CD4-positive, alpha-beta T cell treated with Interleukin-6 for 4 hours (primary cell): ENCODE measurements around the gene ACAD10.
A peak's percentile ranks its signal among the peaks of the same experiment; 100 is the strongest.
"Not testable (repeated sequence)": the region's sequence is repeated elsewhere in the genome, so short reads cannot be mapped to it uniquely, and the experiment has no call there.

Source experiments
- DNase-seq: peaks from one replicate; pipeline ENCODE4 v3.0.0-alpha.2; 2020; ENCODE audit warnings: mixed read lengths

ACAD10 gene

DNA sequence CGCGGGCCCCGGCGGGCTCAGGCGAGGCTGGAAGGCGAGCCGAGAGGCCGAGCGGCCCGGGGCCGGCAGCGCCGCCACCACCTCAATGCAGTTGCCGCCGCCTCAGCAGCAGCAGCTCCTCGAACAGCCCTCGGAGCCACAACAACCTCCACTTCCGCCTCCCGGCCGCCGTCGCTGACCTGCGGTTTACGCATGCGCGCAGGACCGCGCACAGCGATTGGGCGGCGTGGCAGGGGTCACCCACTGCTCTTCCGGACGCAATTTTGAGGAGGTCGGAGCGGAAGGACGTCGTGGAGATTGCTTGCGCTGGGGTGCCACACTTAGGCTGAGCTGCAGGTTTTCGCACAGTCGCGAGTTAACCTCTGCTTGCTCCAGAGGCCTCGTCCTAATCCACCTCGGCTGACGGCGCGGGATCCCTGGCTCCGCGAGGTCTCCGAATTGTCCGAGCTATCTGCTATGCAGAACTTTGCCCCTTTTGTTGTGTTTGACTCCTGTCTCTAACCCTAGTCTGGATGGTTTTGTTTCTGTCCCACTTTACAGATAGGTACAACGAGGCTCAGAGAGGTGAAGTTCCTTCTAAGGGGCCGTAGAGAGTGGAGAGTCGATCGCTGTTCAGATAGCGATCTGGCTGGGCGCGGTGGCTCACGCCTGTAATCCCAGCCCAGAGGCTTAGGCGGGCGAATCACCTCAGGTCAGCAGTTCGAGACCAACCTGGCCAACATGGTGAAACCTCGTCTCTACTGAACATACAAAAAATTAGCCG is at the start of gene ACAD10, which contains the start of gene BRAP:
ACAD10 (plus strand) TSS at position 243 of the 763 bp plus-strand sequence. CDS start 6,657 bp downstream, outside the sequence.
BRAP (minus strand) TSS at position 146 of the 763 bp plus-strand sequence. CDS start 164 bp downstream, outside the sequence.
- DNase-seq: peak; percentile 95

DNA sequence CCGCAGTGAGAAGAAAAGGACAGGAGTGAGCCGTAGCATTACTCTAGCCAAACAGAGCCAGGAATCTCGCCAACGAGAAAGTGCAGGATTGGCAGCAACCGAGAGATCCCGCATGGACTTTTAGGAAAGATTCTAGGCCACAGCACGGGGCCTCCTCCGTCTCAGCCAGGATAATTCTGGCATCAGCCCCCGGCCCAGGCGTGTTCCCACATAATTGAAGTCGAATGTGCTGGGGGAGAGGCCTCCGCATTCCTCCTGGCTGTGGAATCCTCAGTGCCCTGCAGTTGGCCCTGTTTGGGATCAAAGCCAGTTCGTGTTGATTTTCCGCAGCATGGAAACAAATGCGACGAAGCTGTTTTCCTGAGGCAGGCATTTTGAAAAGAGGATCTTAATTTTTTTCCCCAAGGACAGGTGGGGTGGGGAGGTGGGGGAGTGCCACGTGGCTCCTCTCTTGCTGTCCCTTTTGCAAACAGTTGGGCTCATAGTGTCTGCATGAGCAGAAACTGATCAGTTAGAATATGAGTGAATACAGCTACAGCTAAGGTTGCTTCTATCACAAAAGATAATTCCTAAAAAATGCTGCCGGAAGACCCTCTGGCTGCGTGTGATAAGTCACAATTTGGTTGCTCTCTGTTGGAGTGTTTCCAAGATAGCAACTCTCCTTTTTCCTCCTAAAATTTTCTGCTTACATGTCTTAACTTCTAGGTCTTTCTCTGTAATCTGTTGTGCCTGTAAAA is 49.5 kb upstream of the ACAD10 start:
- DNase-seq: no peak

DNA sequence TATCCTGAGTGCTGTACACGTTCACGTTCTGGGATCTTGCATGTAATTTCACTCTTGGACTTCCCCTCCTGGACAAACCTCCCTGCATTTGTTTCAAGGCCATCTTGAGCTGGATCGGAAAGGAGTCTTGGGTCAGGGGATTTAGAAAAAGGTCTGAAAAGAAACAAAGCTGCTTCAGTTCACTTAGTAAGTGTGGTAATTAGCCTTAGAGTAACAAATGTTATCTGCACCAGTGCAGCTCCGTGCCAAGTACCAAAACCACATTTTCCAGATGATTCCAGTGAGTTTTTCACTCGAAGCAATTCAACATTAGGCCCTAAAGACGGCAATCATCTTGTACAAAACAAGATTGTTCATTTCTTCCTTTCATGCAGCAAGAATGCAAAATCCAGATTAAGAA is 47.3 kb upstream of the ACAD10 start:
- no peak for DNase-seq

DNA sequence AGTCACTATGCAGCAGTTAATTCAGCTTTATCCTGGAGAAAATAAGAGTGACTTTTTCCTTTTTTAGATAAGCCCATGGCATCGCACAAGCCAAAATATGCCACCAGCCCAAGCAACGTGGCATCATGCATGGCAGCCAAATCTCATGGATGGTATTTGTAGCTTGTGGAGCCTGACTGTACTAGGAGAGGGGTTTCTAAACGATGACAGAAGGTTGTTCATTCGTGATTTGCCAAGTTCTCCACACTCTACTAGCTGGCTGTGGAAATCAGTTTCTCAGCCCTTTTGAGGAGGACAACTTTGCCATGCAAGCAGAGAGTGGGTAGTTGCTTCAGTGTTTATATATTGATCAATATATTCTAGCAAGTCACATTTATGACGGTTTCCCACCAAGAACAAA is 45.3 kb upstream of the ACAD10 start:
- no peak for DNase-seq

DNA sequence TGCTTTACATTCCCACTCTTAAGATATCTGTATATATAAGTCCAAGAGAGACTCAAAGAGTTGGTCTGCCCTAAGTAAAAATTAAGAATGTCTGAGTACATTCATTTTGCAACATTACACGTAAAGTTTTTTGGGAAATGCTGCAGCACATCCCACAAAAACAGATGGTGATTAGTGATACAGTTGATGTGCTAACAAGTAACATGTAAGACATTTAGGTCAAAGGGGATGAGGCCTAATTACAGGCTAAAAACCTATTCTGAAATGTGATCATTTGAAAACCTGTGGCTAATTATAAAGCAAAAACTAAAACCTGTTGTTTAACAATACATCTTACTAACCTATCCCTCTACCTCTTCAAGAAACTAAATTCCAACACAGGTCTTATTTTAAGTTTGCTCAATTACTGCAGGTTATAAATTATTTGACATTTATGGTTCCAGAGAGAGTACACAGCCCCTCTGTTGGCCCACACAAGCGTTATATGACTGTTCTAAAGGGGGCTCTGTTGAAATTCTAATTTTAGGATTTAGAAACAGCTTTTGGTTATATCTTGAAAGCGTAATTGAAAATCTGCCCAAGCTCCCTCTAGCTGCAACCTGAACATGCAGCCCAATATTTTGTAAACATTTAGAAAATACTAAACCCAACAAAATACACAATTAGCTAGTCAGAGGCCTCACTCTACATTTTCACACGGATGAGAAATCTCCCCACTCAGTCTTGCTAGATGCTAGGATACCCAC is 43.0 kb upstream of the ACAD10 start:
- DNase-seq: no peak

DNA sequence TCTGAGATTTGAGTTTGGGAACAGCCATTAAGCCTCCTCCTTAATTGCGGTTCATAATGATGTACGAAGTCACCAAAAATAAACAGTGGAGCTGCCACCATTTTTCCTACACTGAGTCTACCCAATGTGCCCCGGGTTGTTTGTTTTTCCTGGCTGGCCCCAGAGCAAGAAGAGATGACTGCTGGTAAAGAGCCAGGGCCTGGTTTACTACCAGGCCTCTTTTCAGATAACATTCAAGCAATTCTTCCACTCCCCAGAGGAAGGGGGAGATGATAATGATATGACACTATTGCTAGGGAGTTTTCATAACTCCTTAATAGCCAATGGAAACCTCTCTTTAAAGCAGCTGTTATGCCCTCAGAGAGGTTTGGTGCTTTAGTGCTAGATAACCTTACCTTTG is 42.4 kb upstream of the ACAD10 start:
- no peak for DNase-seq

DNA sequence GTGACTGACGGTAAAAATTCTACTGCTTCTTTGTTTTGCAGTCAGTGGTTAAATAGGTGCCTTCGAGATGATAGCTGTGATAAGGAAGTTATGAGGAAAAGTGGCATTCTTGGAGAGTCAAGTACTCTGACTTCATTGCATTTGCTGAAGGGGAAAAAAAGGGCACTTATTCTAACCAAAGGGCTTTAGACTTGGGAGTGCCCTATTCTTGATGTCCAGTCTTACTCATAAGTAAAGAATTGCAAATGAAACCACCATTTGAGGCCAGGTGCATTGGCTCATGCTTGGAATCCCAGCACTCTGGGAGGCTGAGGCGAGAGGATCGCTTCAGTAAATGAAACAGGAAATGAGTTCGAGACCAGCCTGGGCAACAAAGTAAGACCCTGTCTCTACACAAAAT is 40.4 kb upstream of the ACAD10 start:
- no peak for DNase-seq

DNA sequence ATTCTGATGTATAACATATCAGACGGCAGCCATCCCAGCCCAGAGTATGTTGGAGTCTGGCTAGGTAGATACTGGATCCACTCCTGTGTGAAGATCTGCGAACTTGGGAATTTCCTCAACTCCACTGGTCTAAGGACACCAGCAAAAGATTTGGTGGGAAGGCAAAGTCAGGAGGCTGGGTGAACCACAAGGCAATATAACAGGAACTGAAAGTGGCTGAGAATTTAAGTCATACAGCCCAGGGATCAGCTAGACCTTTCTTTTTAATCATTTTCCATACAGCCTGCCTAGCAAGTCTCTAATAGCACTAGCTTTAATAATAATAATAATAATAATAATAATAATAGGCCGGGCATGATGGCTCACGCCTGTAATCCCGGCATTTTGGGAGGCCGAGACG is 34.9 kb upstream of the ACAD10 start:
- DNase-seq: no peak

DNA sequence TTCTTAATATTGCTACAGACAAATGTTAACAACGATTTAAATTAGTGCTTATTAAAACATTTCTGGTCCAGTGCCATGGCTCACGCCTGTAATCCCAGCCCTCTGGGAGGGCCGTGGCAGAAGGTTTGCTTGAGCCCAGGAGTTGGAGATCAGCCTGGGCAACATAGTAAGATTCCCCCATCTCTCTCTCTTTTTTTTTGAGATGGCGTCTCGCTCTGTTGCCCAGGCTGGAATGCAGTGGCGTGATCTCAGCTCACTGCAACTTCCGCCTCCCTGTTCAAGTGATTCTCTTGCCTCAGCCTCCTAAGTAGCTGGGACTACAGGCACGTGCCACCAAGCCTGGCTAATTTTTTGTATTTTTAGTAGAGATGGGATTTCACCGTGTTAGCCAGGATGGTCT is 33.3 kb upstream of the ACAD10 start:
- not testable (repeated sequence) for DNase-seq

DNA sequence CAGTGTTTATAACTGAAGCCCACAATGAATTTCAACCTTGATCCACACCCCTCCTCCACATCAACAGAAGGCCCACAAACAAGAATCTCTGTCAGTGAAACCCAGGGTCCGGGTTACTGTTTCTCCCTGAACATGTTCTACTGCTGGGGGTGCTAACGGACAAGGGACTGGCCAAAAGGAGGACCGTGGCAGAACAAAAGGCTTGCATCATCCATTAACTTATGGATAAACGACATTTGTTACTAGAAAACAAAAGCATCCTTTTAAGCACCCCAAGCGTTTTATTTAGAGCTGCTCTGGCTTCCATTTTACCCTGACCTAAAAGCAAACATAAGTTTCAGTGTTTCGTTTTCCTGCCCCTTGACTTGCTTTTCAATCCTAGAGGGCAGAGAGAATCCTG is 32.3 kb upstream of the ACAD10 start:
- no peak for DNase-seq

DNA sequence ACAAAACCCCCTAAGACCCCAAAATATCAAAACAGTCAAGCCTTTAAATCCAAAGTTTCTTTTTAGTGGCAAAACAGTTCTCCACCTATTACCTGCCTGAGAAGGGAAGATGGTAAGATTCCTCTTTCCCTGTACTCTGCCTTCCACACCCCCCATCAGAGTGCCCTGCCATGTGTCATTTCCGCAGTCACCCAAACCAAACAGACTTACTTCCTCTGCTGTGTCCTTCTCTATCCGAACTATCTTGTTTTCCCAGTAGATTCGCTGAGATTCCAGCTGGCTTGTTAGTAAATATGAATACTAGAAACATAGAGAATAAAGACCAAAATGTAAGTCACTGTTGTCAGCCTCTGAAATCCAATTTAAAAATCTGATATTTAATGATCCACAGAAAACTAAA is 30.5 kb upstream of the ACAD10 start:
- DNase-seq: no peak

DNA sequence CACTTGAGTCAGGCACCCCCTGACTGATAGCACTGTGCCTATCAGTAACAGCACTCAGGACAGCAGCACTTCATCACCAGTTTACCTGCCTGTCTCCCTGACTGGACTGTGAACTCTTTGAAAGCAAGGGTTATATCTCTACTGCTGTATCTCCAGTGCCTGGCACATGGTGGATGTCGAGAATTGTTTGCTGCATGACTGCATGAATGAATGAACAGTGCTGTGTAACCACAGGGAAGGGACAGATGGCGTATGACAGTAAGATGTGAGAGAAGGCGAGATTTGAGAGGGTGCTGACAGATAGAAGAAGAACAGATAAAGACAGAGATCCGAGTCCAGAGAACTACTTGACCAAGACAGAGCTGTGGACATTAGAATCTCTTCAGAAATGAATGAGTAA is 29.8 kb upstream of the ACAD10 start:
- DNase-seq: no peak

DNA sequence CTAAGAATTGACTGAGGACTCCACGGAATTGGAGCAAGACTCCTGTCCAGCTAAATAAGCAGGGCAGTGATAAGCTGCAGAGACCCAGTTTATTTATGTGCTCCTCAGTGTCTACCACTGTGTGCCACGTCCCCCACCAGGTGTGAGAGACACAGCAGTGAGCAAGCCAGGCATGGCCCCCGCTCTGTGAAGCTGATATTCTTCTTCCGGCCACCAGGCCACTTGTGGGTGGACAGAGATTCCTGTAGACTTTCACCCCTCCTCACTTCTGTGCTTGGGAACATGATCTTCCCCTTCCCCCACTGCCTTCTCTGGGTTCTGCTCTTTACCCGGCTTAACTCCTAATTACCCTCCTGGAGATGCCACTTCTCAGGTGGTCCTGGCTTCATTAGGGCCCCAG is 21.4 kb upstream of the ACAD10 start:
- DNase-seq: no peak

DNA sequence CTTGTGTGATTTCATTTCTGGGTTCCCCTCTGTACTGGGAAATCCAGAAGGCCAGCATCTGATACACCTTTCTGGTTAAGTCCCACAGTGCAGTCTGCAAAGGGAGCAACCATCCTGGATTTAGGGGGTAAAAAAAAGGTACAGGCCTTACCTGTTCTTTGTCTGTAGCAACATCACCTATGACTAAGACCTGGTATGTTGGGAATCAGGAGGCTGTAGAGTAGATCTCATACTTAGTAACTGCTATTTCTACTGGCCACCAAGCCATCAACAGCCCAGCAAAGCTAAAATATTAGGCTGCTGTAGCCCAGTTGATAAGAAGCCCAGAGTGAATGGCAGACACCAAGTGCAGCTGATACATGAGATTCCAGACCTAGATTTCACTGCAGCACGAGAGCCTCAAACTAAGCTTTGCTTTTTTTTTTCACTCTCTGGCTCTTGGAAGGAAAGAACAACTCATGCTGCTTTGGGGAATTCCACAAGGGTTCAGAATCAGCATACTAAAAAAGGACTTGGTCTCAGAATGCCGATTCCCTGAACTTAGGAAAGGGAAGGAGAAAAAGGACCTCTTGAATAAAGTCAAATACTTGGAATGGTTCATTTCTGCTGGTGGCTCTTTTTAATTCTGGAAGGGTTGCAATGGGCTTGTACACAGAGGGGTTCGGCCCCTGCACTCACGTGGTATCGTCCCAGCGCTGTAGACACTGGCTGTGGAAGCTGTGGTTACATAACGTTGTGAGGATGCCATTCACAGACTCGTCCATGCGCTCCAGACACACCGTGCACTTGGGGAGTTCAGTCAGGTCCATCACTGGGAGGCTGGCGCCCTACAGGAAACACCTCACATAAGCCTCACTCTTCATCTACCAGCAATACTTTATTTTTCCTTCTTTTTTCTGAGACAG is 20.6 kb upstream of the ACAD10 start:
- DNase-seq: no peak

DNA sequence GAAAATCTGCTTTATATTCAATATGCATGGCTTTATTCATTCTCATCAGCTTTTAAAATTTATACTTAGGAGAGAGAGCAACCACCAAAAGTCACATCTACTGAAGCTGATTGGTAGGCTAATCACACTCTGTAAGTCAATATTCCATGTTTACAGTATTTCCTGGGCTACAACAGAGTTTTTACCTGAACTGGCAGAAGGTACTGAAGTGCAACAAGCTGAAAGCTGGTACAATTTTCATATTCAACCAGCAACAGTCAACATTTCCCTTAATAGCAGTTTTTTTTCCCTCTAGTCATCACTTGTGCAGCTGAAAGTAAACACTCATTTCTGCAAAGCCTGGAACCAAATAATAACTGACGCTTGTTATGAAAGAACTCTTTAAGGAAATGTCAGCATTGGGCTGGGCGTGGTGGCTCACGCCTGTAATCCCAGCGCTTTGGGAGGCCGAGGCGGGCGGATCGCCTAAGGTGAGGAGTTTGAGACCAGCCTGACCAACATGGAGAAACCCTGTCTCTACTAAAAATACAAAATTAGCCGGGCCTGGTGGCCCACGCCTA is 13.0 kb upstream of the ACAD10 start:
- no peak for DNase-seq

DNA sequence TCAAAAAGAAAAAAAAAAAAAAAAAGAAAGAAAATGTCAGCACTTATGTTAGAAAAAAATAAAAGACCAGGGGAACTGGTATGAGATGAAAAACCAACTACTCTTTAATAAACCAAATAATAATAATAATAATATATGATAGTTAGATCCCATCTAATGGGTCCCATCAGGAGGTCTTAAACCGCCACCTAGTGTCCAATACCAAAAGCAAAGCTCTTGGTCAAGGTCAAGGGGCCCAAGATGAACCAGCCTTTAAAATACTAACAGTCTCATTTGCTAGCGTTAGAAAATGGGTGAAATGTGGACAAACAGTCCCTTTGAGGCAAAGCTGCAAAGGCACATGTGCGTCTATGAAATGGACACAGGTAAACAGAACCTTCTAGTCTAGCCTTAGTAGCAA is 12.3 kb upstream of the ACAD10 start:
- DNase-seq: no peak

DNA sequence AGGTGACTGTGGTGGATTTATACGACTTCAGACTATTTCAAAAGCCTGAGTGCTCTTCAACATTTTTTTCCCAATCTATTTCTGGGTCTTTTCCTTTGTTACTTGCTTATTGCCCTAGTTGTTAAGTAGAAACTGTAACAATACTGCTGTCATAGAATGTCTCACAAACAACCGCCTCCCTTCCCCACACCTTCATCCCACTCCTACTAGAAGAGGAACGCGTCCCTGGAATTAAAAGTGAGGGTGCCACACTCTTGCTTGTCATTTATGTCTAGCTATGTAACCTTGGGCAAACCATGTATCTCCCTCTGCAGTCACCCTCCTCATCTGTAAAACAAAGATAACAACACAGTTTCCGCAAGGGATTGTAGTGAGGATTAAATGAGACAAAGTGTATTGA is 8.7 kb upstream of the ACAD10 start:
- no peak for DNase-seq

DNA sequence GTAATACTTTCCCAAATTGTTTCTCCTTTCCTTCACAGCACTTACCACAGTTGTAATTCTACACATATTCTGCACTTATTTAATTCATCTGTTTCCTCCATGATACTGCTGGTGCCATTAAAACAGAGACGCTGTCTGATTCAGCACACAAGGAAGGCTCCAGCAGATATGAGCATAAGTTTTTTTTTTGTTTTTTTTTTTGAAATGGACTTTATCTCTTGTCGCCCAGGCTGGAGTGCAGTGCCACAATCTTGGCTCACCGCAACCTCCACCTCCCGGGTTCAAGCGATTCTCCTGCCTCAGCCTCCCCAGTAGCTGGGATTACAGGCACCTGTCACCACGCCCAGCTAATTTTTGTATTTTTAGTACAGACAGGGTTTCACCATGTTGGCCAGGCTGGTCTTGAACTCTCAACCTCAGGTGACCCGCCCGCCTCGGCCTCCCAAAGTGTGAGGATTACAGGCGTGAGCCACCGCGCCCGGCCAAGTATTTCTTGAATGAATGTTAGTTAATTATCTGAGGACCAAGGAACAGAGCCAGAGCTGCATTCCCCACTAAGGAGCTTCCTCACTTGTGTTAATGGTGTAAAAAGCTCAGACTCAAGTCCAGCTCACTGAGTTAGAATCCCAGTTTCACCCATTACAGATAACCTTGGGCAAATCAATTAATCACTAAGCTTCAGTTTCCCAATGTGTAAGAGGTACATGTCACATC is 1.2 kb upstream of the ACAD10 start:
- not testable (repeated sequence) for DNase-seq

DNA sequence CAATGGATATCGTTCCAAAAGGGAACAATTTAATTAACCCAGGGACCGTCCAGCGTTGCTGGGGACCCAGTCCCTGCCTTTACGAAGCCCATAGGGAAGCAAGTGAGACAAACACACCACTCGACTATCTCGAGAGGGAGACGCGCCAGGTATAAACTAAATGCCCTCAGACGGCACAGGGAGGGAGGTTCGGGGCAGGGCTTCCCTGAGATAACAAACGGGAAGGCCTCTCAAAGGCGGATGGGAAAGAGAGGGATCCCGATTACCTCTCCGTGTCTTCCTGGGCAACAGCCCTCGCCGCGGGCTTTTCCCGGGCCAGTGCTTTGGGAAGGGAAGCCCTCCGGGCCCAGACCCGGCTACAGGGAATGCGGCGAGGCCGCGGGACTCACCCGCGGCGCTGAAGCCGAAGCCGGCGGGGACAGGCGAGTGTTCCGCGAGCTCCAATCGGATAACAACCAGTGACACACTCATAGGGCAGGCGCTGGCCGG is 487 bp upstream of the ACAD10 start:
- no peak for DNase-seq

DNA sequence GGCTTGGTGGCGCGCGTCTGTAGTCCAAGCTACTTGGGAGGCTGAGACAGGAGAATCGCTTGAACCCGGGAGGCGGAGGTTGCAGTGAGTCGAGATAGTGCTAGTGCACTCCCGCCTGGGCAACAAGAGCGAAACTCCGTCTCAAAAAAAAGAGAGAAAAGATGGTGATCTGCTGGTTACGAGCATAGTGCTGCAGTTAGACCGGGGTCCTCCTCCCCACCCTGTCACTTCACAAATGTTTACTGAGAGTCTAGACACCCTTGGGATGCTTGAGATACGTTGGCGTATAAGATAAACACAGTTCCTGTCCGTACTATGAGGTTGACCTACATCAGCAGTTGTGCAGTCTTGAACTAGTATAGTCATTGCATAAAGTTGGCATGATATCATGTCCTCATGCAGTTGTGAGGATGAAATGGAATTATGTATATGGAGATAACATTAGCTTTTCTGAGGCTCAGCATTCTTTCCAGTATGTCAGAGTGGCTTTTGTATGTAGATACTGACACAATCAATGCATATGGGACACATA is 787 bp downstream of the ACAD10 start:
- no peak for DNase-seq

DNA sequence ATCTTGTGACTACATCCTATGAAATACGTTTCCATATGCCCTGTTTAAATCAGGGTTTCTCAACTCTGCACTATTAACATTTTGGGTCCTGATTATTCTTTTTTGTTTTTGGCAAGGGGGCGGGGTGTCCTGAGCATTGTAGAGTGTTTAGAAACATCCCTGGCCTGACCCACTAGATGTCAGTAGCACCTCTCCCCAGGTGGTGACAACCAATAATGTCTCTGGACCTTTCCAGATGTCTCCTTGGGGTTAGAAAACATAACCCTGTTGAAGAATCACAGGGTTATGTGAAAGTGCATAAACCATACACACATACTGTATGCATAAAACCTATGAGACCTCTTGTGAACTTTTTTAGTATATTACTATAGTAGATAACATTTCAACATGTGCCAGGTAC is 1.4 kb downstream of the ACAD10 start:
- DNase-seq: no peak
